HG02588 (cell line): ENCODE data around the gene GNAS-AS1.

Source experiments
- ATAC-seq: cut with Tn5 transposase; IDR thresholded peaks from one replicate; pipeline ENCODE4 v1.9.1; 2021; ENCODE audit warnings: mild to moderate bottlenecking, moderate library complexity; ENCODE audit not compliant: unreplicated experiment

Gene GNAS-AS1

GRCh38 chr20:58886546-58886945 is 35.8 kb upstream of the GNAS-AS1 start:
- no peak for ATAC-seq

GRCh38 chr20:58884966-58885365 is 34.3 kb upstream of the GNAS-AS1 start:
- ATAC-seq, result no peak

GRCh38 chr20:58883241-58883691 is 32.6 kb upstream of the GNAS-AS1 start:
- no peak for ATAC-seq

GRCh38 chr20:58882704-58883089 is 32.0 kb upstream of the GNAS-AS1 start:
- ATAC-seq, result no peak

GRCh38 chr20:58880994-58881752 is 30.5 kb upstream of the GNAS-AS1 start:
- no peak for ATAC-seq

- ATAC-seq, result no peak
These were observed 29.7 kb upstream of the GNAS-AS1 start for GRCh38 chr20:58880441-58880840.

- no peak for ATAC-seq
These were observed 27.7 kb upstream of the GNAS-AS1 start for GRCh38 chr20:58878399-58878798.

GRCh38 chr20:58877976-58878360 is 27.3 kb upstream of the GNAS-AS1 start:
- no peak for ATAC-seq

- ATAC-seq, result no peak
These were observed 26.6 kb upstream of the GNAS-AS1 start for GRCh38 chr20:58877050-58877975.

GRCh38 chr20:58876437-58876836 is 25.7 kb upstream of the GNAS-AS1 start:
- no peak for ATAC-seq

GRCh38 chr20:58875541-58876134 is 24.9 kb upstream of the GNAS-AS1 start:
- no peak for ATAC-seq

- ATAC-seq, result no peak
These were observed 24.4 kb upstream of the GNAS-AS1 start for GRCh38 chr20:58875111-58875510.

- ATAC-seq, result no peak
These were observed 23.8 kb upstream of the GNAS-AS1 start for GRCh38 chr20:58874469-58874868.

- no peak for ATAC-seq
These were observed 20.9 kb upstream of the GNAS-AS1 start for GRCh38 chr20:58871533-58872102.

- ATAC-seq, result no peak
These were observed 19.8 kb upstream of the GNAS-AS1 start for GRCh38 chr20:58870293-58871014.

GRCh38 chr20:58869662-58870227 is 19.0 kb upstream of the GNAS-AS1 start:
- ATAC-seq, result no peak

- no peak for ATAC-seq
These were observed 18.1 kb upstream of the GNAS-AS1 start for GRCh38 chr20:58868795-58869194.

GRCh38 chr20:58867211-58867610 is 16.5 kb upstream of the GNAS-AS1 start:
- no peak for ATAC-seq

- no peak for ATAC-seq
These were observed 15.1 kb upstream of the GNAS-AS1 start for GRCh38 chr20:58865843-58866242.

GRCh38 chr20:58864346-58864745 is 13.6 kb upstream of the GNAS-AS1 start:
- ATAC-seq, result no peak
